K562 (cell line): ENCODE results near the gene IRX5. TPM values are rescaled to one million over a fixed set of nuclear protein-coding genes. Genes with fewer than 3 reads are reported as not detected.

Source experiments
- ATAC-seq: fragments of 200-7000 bp; cut with Tn5 transposase; 3 replicates; pipeline ENCODE4 v1.9.1; 2020; ENCODE audit warnings: moderate library complexity
- BruUV-seq: library from RNA; stranded (reverse); fragments of 400-500 nt; replicated peaks from 2 replicates; lab custom pipeline; 2021; lab: Mats Ljungman, UMichigan
- CTCF ChIA-PET: fragments of 300-600 bp; formaldehyde crosslinking; extraction: SDS; loops from one replicate; lab custom pipeline; 2021; ENCODE audit warnings: low intra/inter-chr PET ratio; lab: Yijun Ruan, JAX
- POLR2A ChIA-PET: fragments of 300-600, 350-650 bp; sonication (Branson Sonifier 250); formaldehyde crosslinking; extraction: SDS; loops from one replicate; lab custom pipeline; 2021; ENCODE audit warnings: antibody characterized with exemption, inconsistent platforms; lab: Yijun Ruan, JAX
- DNase-seq, 4 experiments: peaks; one replicate each; pipeline versions ENCODE4 v3.0.0 to v3.0.0-alpha.2; 2011 to 2018; ENCODE audit warnings: low spot score in 3 of 4, mixed read lengths in 3 of 4; ENCODE audit errors: extremely low read depth in 1 of 4
- FAIRE-seq: peaks from 2 replicates; lab custom pipeline; 2011; peaks lifted over from hg19 to GRCh38; lab: Jason Lieb, UNC
- H2AFZ ChIP-seq: 2 replicates; pipeline ENCODE4 v1.6.0; 2011; ENCODE audit warnings: low read depth, low read length, control low read depth, inconsistent platforms
- H3K27ac ChIP-seq: fragments of 200-600 bp; 3 replicates; pipeline ENCODE4 v1.8.0; 2011; ENCODE audit warnings: low read depth, mild to moderate bottlenecking, control low read depth, inconsistent platforms, low read length, moderate library complexity, mixed read lengths; ENCODE audit errors: extremely low read depth
- H3K27me3 ChIP-seq, 2 experiments: fragments of 300-600 bp in 1 of 2; 2 replicates in 1 of 2; 3 replicates in 1 of 2; pipeline versions ENCODE4 v1.6.0 to v1.8.0; 2011; ENCODE audit warnings: inconsistent platforms in 2 of 2, low read length in 2 of 2, mild to moderate bottlenecking in 1 of 2, mixed read lengths in 1 of 2, moderate library complexity in 1 of 2; ENCODE audit not compliant: control insufficient read depth in 2 of 2, insufficient read depth in 2 of 2
- H3K36me3 ChIP-seq: fragments of 300-600 bp; 3 replicates; pipeline ENCODE4 v1.8.0; 2011; ENCODE audit warnings: mild to moderate bottlenecking, low read length, inconsistent platforms; ENCODE audit not compliant: control insufficient read depth, insufficient read depth
- H3K4me1 ChIP-seq, 2 experiments: fragments of 200-600 bp in 1 of 2; replicated peaks in 1 of 2; 2 replicates in 1 of 2; 3 replicates in 1 of 2; pipeline versions ENCODE4 v1.5.1 to v1.8.0; 2011; ENCODE audit warnings: inconsistent platforms in 2 of 2, low read length in 2 of 2, mild to moderate bottlenecking in 1 of 2, mixed read lengths in 1 of 2, moderate library complexity in 1 of 2; ENCODE audit not compliant: control insufficient read depth in 2 of 2, insufficient read depth in 2 of 2
- H3K4me2 ChIP-seq: 2 replicates; pipeline ENCODE4 v1.6.1; 2011; ENCODE audit warnings: low read length, control low read depth, inconsistent platforms, mixed read lengths; ENCODE audit not compliant: insufficient read depth
- H3K4me3 ChIP-seq: fragments of 200-600 bp; sonication (generic), shearing (Covaris generic); 2 replicates; pipeline ENCODE4 v1.5.1; 2016; ENCODE audit warnings: control low read depth, inconsistent platforms
- H3K79me2 ChIP-seq: fragments of 200-600 bp; 3 replicates; pipeline ENCODE4 v1.8.0; 2011; ENCODE audit warnings: low read length, inconsistent platforms; ENCODE audit not compliant: control insufficient read depth, insufficient read depth
- H3K9ac ChIP-seq, 2 experiments: 2 replicates each; pipeline versions ENCODE4 v1.6.0 to v1.6.1; 2011; ENCODE audit warnings: low read depth in 2 of 2, low read length in 2 of 2, control low read depth in 1 of 2, inconsistent platforms in 1 of 2, mild to moderate bottlenecking in 1 of 2, mixed read lengths in 1 of 2; ENCODE audit not compliant: insufficient read depth in 1 of 2
- H3K9me1 ChIP-seq: one replicate; pipeline ENCODE4 v1.6.0; 2011; ENCODE audit warnings: inconsistent platforms, mild to moderate bottlenecking, low read length, moderate library complexity; ENCODE audit not compliant: control insufficient read depth, insufficient read depth
- H3K9me3 ChIP-seq: replicated peaks from 2 replicates; pipeline ENCODE4 v1.5.1; 2011; ENCODE audit warnings: low read depth, low read length, inconsistent platforms; ENCODE audit not compliant: control insufficient read depth, insufficient read depth
- H4K20me1 ChIP-seq: replicated peaks from 2 replicates; pipeline ENCODE4 v1.6.1; 2011; ENCODE audit warnings: low read length, inconsistent platforms, mixed read lengths; ENCODE audit not compliant: control insufficient read depth, insufficient read depth
- CREB3L1 ChIP-seq: fragments of 450-650 bp; IDR thresholded peaks from 2 replicates; pipeline ENCODE4 v1.6.1; 2014; ENCODE audit warnings: low read depth, mild to moderate bottlenecking, moderate library complexity, borderline replicate concordance
- CXXC5 ChIP-seq: fragments of 250-450 bp; sonication (Bioruptor Pico); IDR thresholded peaks from 2 replicates; pipeline ENCODE4 v1.8.0; 2022; ENCODE audit warnings: inconsistent platforms, mild to moderate bottlenecking, moderate library complexity
- E2F5 ChIP-seq: sonication (generic); formaldehyde crosslinking; IDR thresholded peaks from 2 replicates; pipeline ENCODE4 v1.8.0; 2022; ENCODE audit warnings: mild to moderate bottlenecking, missing genetic modification reagents
- KLF10 ChIP-seq: fragments of 250-450 bp; sonication (Bioruptor Pico); IDR thresholded peaks from 2 replicates; pipeline ENCODE4 v1.6.1; 2021; ENCODE audit warnings: matching md5 sums
- SOX6 ChIP-seq: fragments of 450-650 bp; IDR thresholded peaks from 2 replicates; pipeline ENCODE4 v1.6.1; 2014; ENCODE audit warnings: mild to moderate bottlenecking
- STAT6 ChIP-seq: sonication (generic); formaldehyde crosslinking; IDR thresholded peaks from 2 replicates; pipeline ENCODE4 v1.8.1; 2023; ENCODE audit warnings: mild to moderate bottlenecking, missing genetic modification reagents
- ZBTB34 ChIP-seq: fragments of 250-450 bp; sonication (Bioruptor Pico); IDR thresholded peaks from 2 replicates; pipeline ENCODE4 v1.8.0; 2021; ENCODE audit warnings: mild to moderate bottlenecking, moderate library complexity
- ZNF324 ChIP-seq: fragments of 250-450 bp; sonication (Bioruptor Pico); IDR thresholded peaks from 2 replicates; pipeline ENCODE4 v1.4.0; 2020; ENCODE audit warnings: mild to moderate bottlenecking
- ZNF695 ChIP-seq: fragments of 450-650 bp; formaldehyde crosslinking; IDR thresholded peaks from 2 replicates; pipeline ENCODE4 v1.4.0; 2020; ENCODE audit warnings: mild to moderate bottlenecking, moderate library complexity
- ZNF696 ChIP-seq: fragments of 250-450 bp; sonication (Bioruptor Pico); conservative IDR thresholded peaks from 2 replicates; pipeline ENCODE4 v1.4.0; 2020; ENCODE audit warnings: mild to moderate bottlenecking, moderate library complexity
- ZSCAN29 ChIP-seq: fragments of 450-650 bp; IDR thresholded peaks from 2 replicates; pipeline ENCODE4 v1.6.1; 2017
- WGBS: fragments of 100-300 bp; shearing (Covaris generic); methylation state at CpG from one replicate; pipeline ENCODE4 v1.1.6; 2016; ENCODE audit warnings: low coverage, mixed read lengths; ENCODE audit not compliant: insufficient coverage; ENCODE audit errors: missing lambda C conversion rate; 5-methylcytosine and 5-hydroxymethylcytosine counted together
- in situ Hi-C: fragments of 300-500 bp; cut with MboI; formaldehyde crosslinking; loops from 4 replicates; pipeline ENCODE4 v1.15.0; 2018; ENCODE audit warnings: inconsistent platforms, mixed read lengths
- intact Hi-C: fragments of 100-400 bp; cut with micrococcal nuclease; formaldehyde crosslinking; loops from 2 replicates; pipeline ENCODE4 v1.14.2; 2022
- polyA plus RNA-seq, 8 experiments: library from polyadenylated mRNA; depleted of rRNA in 4 of 8; stranded (reverse) in 5 of 8; unstranded in 3 of 8; fragments of >200 nt; fragmentation: Nextera tagmentation in 2 of 8; fragmentation: Illumina TruSeq in 1 of 8; extraction: Ambion mirVana in 2 of 8; extraction: Trizol in 1 of 8; gene quantifications; 2 replicates each; pipeline versions ENCODE4 v1.2.1 to v1.2.3, GENCODE V29; 2011 to 2014; ENCODE audit warnings: inconsistent platforms in 1 of 8, missing spikeins in 1 of 8
- total RNA-seq, 7 experiments: library from RNA; depleted of rRNA in 6 of 7; stranded (reverse); fragments of >200 nt in 6 of 7; fragmentation: Illumina TruSeq in 2 of 7; extraction: Trizol in 2 of 7; gene quantifications; 2 replicates each; pipeline versions ENCODE4 v1.2.1 to v1.2.3, GENCODE V29; 2011 to 2021; ENCODE audit warnings: low replicate concordance in 1 of 7

The IRX5 gene
- total and polyA plus RNA-seq, 9 of the 15 experiments (the other 6 are each of a cell fraction or from before 2014, with no cell fraction given), result 0.20 to 4.2 (median 0.94) TPM

- TF ChIP-seq CREB3L1, result peak; percentile 34; the same call in 1 of the 2 replicates
Observed at GRCh38 chr16:54928411-54929089, 2.1 kb upstream of the IRX5 start (continued).

GRCh38 chr16:54929090-54930004 lies 1.3 kb upstream of the IRX5 start:
- 0 out of 2 replicates have a peak, but pooled peaks cover 1% of the 10 kb centered on the region for H3K9me3 ChIP-seq
- BruUV-seq, result no TSS peak
- peak overlapping the region; percentile 96; the same call in 2 of the 3 replicates for H3K27ac ChIP-seq
- H2AFZ ChIP-seq, result peak overlapping the region; percentile 94
- H3K4me3 ChIP-seq, result peak overlapping the region; percentile 80
- ATAC-seq (peak; percentile 92), FAIRE-seq (peak; percentile 98), DNase-seq (peak; percentile 91 to 99 (median 93))
- WGBS, result under 1% methylated on average over 52 of the region's 73 CpGs
- H3K4me1 ChIP-seq, result peaks cover 23 to 37% of the 10 kb centered on the region in 2 experiments
- peak overlapping the region; percentile 94 to 96 for H3K9ac ChIP-seq
- peaks cover 5% of the 10 kb centered on the region; the same call in 1 of the 2 replicates for H4K20me1 ChIP-seq
- peaks cover 6% of the 10 kb centered on the region; the same call in 1 of the 3 replicates for H3K36me3 ChIP-seq
- ChIA-PET POLR2A (interaction anchor here (0.6 to 0.9 kb wide), 3 partner anchors 13 to 276 kb away, joined by 3 read pairs; no protein-coding TSS in a partner anchor), CTCF (no interaction called here)
- H3K79me2 ChIP-seq, result peaks cover 42% of the 10 kb centered on the region
- intact Hi-C loops (no loop called here), in situ Hi-C loops (no loop called here)
- no peaks in the 10 kb centered on the region for H3K27me3 ChIP-seq
- H3K9me1 ChIP-seq, result no peaks in the 10 kb centered on the region
- peak overlapping the region; percentile 97 for H3K4me2 ChIP-seq
- 0 out of 2 replicates have a peak, but pooled peaks have one; percentile 27 for TF ChIP-seq E2F5 (CRISPR knock-in tag)
- no peak for TF ChIP-seq STAT6 (CRISPR knock-in tag)
- no peak for TF ChIP-seq ZNF696
- no peak for TF ChIP-seq ZNF695
- no peak for TF ChIP-seq KLF10 (CRISPR knock-in tag)
- TF ChIP-seq ZBTB34 (CRISPR knock-in tag), result no peak
- no peak for TF ChIP-seq ZNF324 (CRISPR knock-in tag)
- TF ChIP-seq ZSCAN29, result no peak
- no peak for TF ChIP-seq SOX6
- no peak for TF ChIP-seq CXXC5 (CRISPR knock-in tag)
